ENCODE results near the gene DHRSX. TPM values are rescaled to one million over a fixed set of nuclear protein-coding genes. Genes with fewer than 3 reads are reported as not detected.

The DHRSX gene
- total and polyA plus RNA-seq, 2 donors from 2014 or later, result 26.4 to 30.0 TPM

DNA sequence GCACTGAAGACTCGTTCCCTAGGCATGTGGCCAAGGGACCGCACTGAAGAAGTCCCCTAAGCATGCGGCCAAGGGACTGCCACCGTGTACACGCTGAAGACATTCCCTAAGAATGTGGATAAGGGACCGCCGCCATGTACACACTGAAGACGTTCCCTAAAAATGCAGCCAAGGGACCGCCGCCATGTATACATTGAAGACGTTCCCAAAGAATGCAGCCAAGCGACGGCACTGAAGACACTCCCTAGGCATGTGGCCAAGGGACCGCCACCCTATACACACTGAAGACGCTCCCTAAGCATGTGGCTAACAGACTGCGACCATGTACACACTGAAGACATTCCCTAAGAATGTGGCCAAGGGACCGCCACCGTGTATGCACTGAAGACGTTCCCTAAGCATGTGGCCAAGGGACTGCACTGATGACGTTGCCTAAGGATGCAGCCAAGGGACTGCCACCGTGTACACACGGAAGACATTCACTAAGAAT is 31.5 kb downstream of the DHRSX start:
- H3K9ac ChIP-seq (ENCODE audit: low read length in 3 of 3), result no peak overlapping the region
- FAIRE-seq (no peak), DNase-seq (no peak)
- no peaks in the 10 kb centered on the region for H3K9me3 ChIP-seq (ENCODE audit: control insufficient read depth in 2 of 3, insufficient read depth in 1 of 3, low read length in 3 of 3)
- H3K36me3 ChIP-seq (ENCODE audit: control insufficient read depth in 2 of 3, insufficient read depth in 3 of 3, low read length in 3 of 3), result no peaks in the 10 kb centered on the region
- TF ChIP-seq, protein P1, sequence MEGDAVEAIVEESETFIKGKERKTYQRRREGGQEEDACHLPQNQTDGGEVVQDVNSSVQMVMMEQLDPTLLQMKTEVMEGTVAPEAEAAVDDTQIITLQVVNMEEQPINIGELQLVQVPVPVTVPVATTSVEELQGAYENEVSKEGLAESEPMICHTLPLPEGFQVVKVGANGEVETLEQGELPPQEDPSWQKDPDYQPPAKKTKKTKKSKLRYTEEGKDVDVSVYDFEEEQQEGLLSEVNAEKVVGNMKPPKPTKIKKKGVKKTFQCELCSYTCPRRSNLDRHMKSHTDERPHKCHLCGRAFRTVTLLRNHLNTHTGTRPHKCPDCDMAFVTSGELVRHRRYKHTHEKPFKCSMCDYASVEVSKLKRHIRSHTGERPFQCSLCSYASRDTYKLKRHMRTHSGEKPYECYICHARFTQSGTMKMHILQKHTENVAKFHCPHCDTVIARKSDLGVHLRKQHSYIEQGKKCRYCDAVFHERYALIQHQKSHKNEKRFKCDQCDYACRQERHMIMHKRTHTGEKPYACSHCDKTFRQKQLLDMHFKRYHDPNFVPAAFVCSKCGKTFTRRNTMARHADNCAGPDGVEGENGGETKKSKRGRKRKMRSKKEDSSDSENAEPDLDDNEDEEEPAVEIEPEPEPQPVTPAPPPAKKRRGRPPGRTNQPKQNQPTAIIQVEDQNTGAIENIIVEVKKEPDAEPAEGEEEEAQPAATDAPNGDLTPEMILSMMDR (IDR thresholded peaks at IDR 0.05; ENCODE audit: borderline replicate concordance, extremely low read depth, insufficient read depth), result no peak
- intact Hi-C loops (cut with DNase I), result no loop called here
- no peaks in the 10 kb centered on the region for H3K4me1 ChIP-seq (ENCODE audit: control insufficient read depth in 2 of 3, insufficient read depth in 2 of 3, low read depth in 1 of 3, low read length in 3 of 3)
- H3K27me3 ChIP-seq (ENCODE audit: control insufficient read depth, insufficient read depth, low read length), result no peaks in the 10 kb centered on the region
- H3K27ac ChIP-seq (ENCODE audit: low read depth in 2 of 2, low read length in 2 of 2), result no peak overlapping the region
- no peak overlapping the region for H3K4me3 ChIP-seq (ENCODE audit: low read length in 3 of 3)

DNA sequence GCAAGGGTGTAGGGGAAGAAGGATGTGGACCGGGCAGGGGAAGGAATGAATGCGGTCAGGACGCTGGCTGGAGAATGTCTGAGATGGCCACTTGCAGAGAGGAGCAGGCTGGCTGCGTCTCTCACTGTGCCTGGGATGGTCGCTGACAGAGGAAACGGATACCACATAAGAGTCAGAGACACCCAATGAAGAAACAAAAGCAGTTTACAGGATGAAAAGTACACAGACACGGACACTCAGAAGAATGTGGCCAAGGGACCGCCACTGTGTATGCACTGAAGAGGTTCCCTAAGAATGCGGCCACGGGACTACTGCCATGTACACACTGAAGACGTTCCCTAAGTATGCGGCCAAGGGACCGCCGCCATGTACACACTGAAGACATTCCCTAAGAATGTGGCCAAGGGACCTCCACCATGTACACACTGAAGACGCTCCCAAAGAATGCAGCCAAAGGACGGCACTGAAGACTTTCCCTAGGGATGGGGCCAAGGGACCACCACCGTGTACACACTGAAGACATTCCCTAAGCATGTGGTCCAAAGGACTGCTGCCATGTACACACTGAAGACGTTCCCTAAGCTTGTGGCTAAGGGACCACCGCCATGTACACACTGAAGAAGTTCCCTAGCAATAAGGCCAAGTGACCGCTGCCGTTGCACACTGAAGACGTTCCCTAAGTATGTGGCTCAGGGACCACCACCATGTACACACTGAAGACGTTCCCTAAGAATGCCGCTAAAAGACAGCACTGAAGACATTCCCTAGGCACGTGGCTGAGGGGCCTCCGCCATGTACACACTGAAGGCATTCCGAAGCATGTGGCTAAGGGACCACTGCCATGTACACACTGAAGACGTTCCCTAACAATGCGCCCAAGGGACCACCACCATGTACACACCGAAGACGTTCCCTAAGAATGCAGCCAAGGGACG is 32.2 kb downstream of the DHRSX start:
- Histone ChIP-seq H3K9ac (ENCODE audit: low read length in 3 of 3) (no peak overlapping the region), H3K9me3 (ENCODE audit: control insufficient read depth in 2 of 3, insufficient read depth in 1 of 3, low read length in 3 of 3) (no peaks in the 10 kb centered on the region), H3K4me1 (ENCODE audit: control insufficient read depth in 2 of 3, insufficient read depth in 2 of 3, low read depth in 1 of 3, low read length in 3 of 3) (no peaks in the 10 kb centered on the region), H3K27ac (ENCODE audit: low read depth in 2 of 2, low read length in 2 of 2) (no peak overlapping the region), H3K4me3 (ENCODE audit: low read length in 3 of 3) (no peak overlapping the region), H3K36me3 (ENCODE audit: control insufficient read depth in 2 of 3, insufficient read depth in 3 of 3, low read length in 3 of 3) (peaks cover 0 to 2% (median 0%) of the 10 kb centered on the region in 3 donors), H3K27me3 (ENCODE audit: control insufficient read depth, insufficient read depth, low read length) (no peaks in the 10 kb centered on the region)
- DNase-seq, result no peak
- TF ChIP-seq, protein P1 (IDR thresholded peaks at IDR 0.05; ENCODE audit: borderline replicate concordance, extremely low read depth, insufficient read depth), result no peak
- intact Hi-C loops (cut with DNase I), result no loop called here
- no peak for FAIRE-seq

DNA sequence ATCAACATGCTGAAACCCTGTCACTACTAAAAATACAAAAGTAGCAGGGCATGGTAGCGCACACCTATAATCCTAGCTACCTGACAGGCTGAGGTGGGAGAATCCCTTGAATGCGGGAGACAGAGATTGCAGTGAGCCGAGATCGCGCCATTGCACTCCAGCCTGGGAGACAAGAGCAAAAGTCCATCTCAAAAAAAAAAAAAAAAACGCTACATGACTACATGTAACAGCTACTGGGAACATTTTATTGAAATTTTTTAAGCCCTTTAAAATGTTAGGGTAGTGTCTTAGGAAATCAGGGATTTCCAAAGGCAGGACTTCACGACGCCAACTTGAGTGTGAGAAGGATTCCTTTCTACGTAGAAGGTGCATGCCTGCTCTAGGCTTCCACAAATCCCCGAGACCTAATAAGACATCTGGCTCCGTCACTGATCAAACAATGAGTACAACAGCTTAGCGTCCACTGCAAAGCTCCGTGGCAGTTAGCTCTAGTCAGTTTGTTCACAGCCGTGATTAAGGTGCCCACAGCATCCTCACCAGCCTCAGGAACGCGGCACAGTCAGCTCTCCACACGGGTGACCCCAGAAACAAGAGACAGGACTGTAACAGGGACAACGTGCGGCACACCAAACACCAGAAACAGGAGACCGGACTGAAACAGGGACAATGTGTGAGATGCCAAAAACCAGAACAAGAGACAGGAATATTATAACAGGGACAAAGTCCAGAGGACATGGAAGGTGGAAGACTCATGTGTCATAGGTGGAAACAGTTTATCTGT is 33.7 kb downstream of the DHRSX start:
- FAIRE-seq, result no peak
- Histone ChIP-seq H3K9ac (ENCODE audit: low read length in 3 of 3) (no peak overlapping the region), H3K27ac (ENCODE audit: low read depth in 2 of 2, low read length in 2 of 2) (no peak overlapping the region), H3K4me1 (ENCODE audit: control insufficient read depth in 2 of 3, insufficient read depth in 2 of 3, low read depth in 1 of 3, low read length in 3 of 3) (no peaks in the 10 kb centered on the region), H3K9me3 (ENCODE audit: control insufficient read depth in 2 of 3, insufficient read depth in 1 of 3, low read length in 3 of 3) (no peaks in the 10 kb centered on the region), H3K36me3 (ENCODE audit: control insufficient read depth in 2 of 3, insufficient read depth in 3 of 3, low read length in 3 of 3) (peaks cover 0 to 2% (median 0%) of the 10 kb centered on the region in 3 donors), H3K4me3 (ENCODE audit: low read length in 3 of 3) (no peak overlapping the region), H3K27me3 (ENCODE audit: control insufficient read depth, insufficient read depth, low read length) (no peaks in the 10 kb centered on the region)
- no peak for DNase-seq
- intact Hi-C loops (cut with DNase I), result no loop called here
- TF ChIP-seq, protein P1 (IDR thresholded peaks at IDR 0.05; ENCODE audit: borderline replicate concordance, extremely low read depth, insufficient read depth), result no peak
